Duodenal mucosa (tissue), 2 donors: ENCODE results near the gene DONSON.

Experiments used
- H3K27ac ChIP-seq: one replicate; pipeline ENCODE4 v1.7.0; 2013; ENCODE audit warnings: low read depth, low read length
- H3K27me3 ChIP-seq, 2 donors: one replicate each; pipeline ENCODE4 v1.7.0; 2013; ENCODE audit warnings: low read length in 2 of 2, control low read depth in 1 of 2; ENCODE audit not compliant: insufficient read depth in 2 of 2, control insufficient read depth in 1 of 2
- H3K36me3 ChIP-seq, 2 donors: one replicate each; pipeline ENCODE4 v1.7.0; 2013; ENCODE audit warnings: low read length in 2 of 2, control low read depth in 1 of 2; ENCODE audit not compliant: insufficient read depth in 2 of 2, control insufficient read depth in 1 of 2
- H3K4me1 ChIP-seq, 2 donors: one replicate each; pipeline ENCODE4 v1.7.0; 2013; ENCODE audit warnings: low read length in 2 of 2, control low read depth in 1 of 2; ENCODE audit not compliant: insufficient read depth in 2 of 2, control insufficient read depth in 1 of 2
- H3K4me3 ChIP-seq, 2 donors: one replicate each; pipeline ENCODE4 v1.7.0; 2013; ENCODE audit warnings: low read length in 2 of 2, low read depth in 1 of 2
- H3K9ac ChIP-seq, 2 donors: one replicate each; pipeline ENCODE4 v1.7.0; 2013; ENCODE audit warnings: low read length in 2 of 2, low read depth in 1 of 2
- H3K9me3 ChIP-seq, 2 donors: one replicate each; pipeline ENCODE4 v1.7.0; 2013; ENCODE audit warnings: low read length in 2 of 2, control low read depth in 1 of 2; ENCODE audit not compliant: control insufficient read depth in 1 of 2

The DONSON gene

GRCh38 chr21:33542640-33543504 lies 45.6 kb downstream of the DONSON start, which contains the start of gene SON:
Gene SON (plus strand): TSS chr21:33543038. CDS start chr21:33543093, 55 bp downstream.
- H3K4me3 ChIP-seq, result peak within 1 kb of the TSS; percentile 85 to 90
- H3K4me1 ChIP-seq, result peaks cover 20 to 23% of the 10 kb centered on the region in 2 donors
- H3K27ac ChIP-seq, result peak within 1 kb of the TSS; percentile 97
- peak within 1 kb of the TSS; percentile 97 for H3K9ac ChIP-seq
- no peaks in the 10 kb centered on the region for H3K9me3 ChIP-seq
- no peaks in the 10 kb centered on the region for H3K27me3 ChIP-seq
- peaks cover 3 to 15% of the 10 kb centered on the region in 2 donors for H3K36me3 ChIP-seq

GRCh38 chr21:33541756-33542639 lies 46.5 kb downstream of the DONSON start, which contains the start of gene GART:
Gene GART (minus strand): TSS chr21:33542117. CDS start chr21:33539315, 2,802 bp downstream.
- Histone ChIP-seq H3K9ac (peak within 1 kb of the TSS; percentile 97), H3K9me3 (no peaks in the 10 kb centered on the region), H3K36me3 (peaks cover 6 to 19% of the 10 kb centered on the region in 2 donors)

GRCh38 chr21:33541105-33541711 lies 47.3 kb downstream of the DONSON start:
- peak overlapping the region; percentile 97 for H3K9ac ChIP-seq
- H3K27ac ChIP-seq, result peak overlapping the region; percentile 96
- peaks cover 20 to 23% of the 10 kb centered on the region in 2 donors for H3K4me1 ChIP-seq

More at GRCh38 chr21:33541756-33542639, 46.5 kb downstream of the DONSON start, which contains the start of gene GART:
- Histone ChIP-seq H3K27me3 (no peaks in the 10 kb centered on the region), H3K4me3 (peak within 1 kb of the TSS; percentile 85 to 90), H3K27ac (peak within 1 kb of the TSS; percentile 97), H3K4me1 (peaks cover 20 to 23% of the 10 kb centered on the region in 2 donors)

GRCh38 chr21:33540711-33541104 lies 47.8 kb downstream of the DONSON start:
- Histone ChIP-seq H3K4me1 (peaks cover 19 to 23% of the 10 kb centered on the region in 2 donors), H3K4me3 (no peak overlapping the region), H3K36me3 (peaks cover 15 to 26% of the 10 kb centered on the region in 2 donors), H3K9ac (no peak overlapping the region), H3K27ac (no peak overlapping the region), H3K27me3 (no peaks in the 10 kb centered on the region), H3K9me3 (no peaks in the 10 kb centered on the region)

More at GRCh38 chr21:33541105-33541711, 47.3 kb downstream of the DONSON start:
- H3K4me3 ChIP-seq, result peak overlapping the region; percentile 85 to 90
- H3K36me3 ChIP-seq, result peaks cover 11 to 21% of the 10 kb centered on the region in 2 donors
- H3K27me3 ChIP-seq, result no peaks in the 10 kb centered on the region
- no peaks in the 10 kb centered on the region for H3K9me3 ChIP-seq

GRCh38 chr21:33539616-33540015 lies 48.9 kb downstream of the DONSON start:
- Histone ChIP-seq H3K36me3 (peaks cover 24 to 35% of the 10 kb centered on the region in 2 donors), H3K27ac (no peak overlapping the region), H3K4me3 (no peak overlapping the region), H3K27me3 (no peaks in the 10 kb centered on the region), H3K4me1 (peaks cover 13 to 16% of the 10 kb centered on the region in 2 donors), H3K9ac (no peak overlapping the region), H3K9me3 (no peaks in the 10 kb centered on the region)

GRCh38 chr21:33537212-33537611 lies 51.3 kb downstream of the DONSON start:
- Histone ChIP-seq H3K4me3 (no peak overlapping the region), H3K27ac (no peak overlapping the region), H3K9ac (no peak overlapping the region), H3K9me3 (no peaks in the 10 kb centered on the region), H3K27me3 (no peaks in the 10 kb centered on the region), H3K36me3 (peaks cover 31 to 55% of the 10 kb centered on the region in 2 donors), H3K4me1 (peaks cover 11 to 13% of the 10 kb centered on the region in 2 donors)

- peaks cover 47 to 85% of the 10 kb centered on the region in 2 donors for H3K36me3 ChIP-seq
These were observed 57.5 kb downstream of the DONSON start for GRCh38 chr21:33531007-33531406.

More at GRCh38 chr21:33531007-33531406, 57.5 kb downstream of the DONSON start:
- Histone ChIP-seq H3K9me3 (no peaks in the 10 kb centered on the region), H3K9ac (no peak overlapping the region), H3K27ac (no peak overlapping the region), H3K27me3 (no peaks in the 10 kb centered on the region), H3K4me3 (no peak overlapping the region), H3K4me1 (no peaks in the 10 kb centered on the region)
